Left renal pelvis (tissue), 4 donors: ENCODE measurements around the gene CENPA. TPM values are rescaled to one million over a fixed set of nuclear protein-coding genes. Genes with fewer than 3 reads are reported as not detected.
"Not testable (repeated sequence)": the region's sequence is repeated elsewhere in the genome, so short reads cannot be mapped to it uniquely, and the experiment has no call there.

Experiments
- DNase-seq, 4 donors: peaks; one replicate each; pipeline ENCODE4 v3.0.0-alpha.2; 2013; ENCODE audit warnings: low read depth in 4 of 4, low spot score in 3 of 4
- polyA plus RNA-seq, 4 donors: library from polyadenylated mRNA; unstranded; fragments of 120-200 nt; gene quantifications; one replicate each; pipeline ENCODE4 v1.2.1, GENCODE V29; 2013; ENCODE audit not compliant: insufficient read length in 4 of 4

CENPA gene
- polyA plus RNA-seq = 10 to 100 TPM; 15.8 to 16.9 (median 16.3) TPM

DNA sequence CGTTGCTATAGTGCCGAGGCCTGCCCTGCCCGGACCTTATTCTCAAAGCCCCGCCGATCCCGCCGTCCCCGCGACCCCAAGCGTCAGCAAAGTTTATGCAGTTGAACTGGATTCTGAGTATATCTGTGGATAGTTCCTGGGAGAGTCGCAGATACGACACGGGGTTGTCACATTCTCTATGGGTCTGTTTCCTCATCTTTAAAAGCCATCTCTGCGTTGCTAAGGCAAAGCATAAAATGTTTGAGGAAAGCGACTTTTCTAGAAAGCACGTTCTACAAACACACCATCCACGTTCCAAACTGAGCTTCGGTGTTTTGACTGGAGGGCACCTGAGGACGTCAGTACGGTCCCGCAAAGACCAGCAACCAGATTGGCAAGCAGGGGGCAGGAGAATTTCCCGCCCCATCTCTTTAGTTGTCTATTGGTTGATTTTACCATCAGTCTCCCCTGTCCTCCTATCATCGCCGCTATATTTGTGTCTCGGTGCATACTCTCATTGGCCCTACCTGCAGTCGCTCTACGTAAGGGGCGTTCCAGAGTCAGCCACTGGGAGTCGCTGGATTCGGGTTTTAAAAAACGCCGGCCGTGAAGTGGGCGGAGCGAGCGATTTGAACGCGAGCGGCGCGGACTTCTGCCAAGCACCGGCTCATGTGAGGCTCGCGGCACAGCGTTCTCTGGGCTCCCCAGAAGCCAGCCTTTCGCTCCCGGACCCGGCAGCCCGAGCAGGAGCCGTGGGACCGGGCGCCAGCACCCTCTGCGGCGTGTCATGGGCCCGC, at the start of gene CENPA:
TSS of gene CENPA (plus strand) at position 626 of the 776 bp plus-strand sequence. CDS start at position 767, 141 bp downstream.
- peak; percentile 98 to 99 (median 98) for DNase-seq

DNA sequence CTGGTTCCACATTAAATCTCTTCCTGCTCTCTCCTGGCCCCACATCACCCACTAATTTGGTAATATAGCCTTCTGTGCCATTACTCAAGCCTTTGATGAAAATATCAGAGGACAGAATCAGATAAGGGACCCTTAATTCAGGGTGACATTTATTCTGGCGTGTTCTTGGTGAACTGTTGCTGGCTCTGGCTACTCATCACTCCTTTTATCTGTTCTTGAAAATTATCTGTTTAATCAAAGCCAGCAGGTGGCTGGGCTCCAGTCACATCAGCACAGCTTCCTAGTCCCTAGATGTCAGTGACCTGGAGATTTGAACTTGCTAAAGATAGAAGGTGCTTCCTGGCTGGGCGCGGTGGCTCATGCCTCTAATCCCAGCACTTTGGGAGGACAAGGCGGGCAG, 48.6 kb upstream of the CENPA start:
- DNase-seq = no peak

DNA sequence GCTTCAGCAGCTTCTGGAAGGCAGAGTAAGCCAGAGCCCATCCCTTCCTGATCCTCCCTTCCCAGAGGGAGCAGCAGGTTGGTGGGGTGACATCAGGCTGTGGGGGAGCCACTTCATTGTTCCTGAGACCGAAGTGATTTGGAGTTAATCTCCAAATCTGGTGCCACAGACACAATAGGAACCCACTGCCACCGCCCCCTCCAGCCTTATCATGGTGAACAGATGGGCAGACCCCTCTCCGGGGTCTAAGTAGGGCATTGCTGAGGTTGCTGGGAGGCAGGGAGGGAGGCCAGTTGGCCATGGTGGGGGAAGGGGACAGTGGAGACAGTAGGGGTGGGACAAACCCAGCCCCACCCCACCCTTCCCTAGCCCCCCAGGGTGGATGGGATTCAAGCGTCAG, 47.4 kb upstream of the CENPA start:
- DNase-seq = no peak

DNA sequence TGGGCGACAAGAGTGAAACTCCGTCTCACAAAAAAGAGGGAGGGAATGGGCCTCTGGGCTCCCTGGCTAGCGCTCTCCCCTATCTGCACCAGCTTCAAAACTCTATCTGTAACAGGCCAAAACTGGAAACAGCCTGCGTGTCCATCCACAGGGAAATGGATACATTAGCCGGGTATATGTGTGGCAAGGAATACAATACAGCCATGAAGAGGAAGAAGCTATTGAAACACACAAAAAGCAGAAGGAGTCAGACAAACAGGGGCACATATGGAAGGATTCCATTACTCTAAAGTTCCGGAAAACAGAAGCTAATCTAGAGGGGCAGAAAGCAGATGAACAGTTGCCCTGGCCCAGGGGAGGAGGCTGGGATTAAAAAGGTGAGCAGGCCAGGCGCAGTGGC, 46.3 kb upstream of the CENPA start:
- DNase-seq = no peak

DNA sequence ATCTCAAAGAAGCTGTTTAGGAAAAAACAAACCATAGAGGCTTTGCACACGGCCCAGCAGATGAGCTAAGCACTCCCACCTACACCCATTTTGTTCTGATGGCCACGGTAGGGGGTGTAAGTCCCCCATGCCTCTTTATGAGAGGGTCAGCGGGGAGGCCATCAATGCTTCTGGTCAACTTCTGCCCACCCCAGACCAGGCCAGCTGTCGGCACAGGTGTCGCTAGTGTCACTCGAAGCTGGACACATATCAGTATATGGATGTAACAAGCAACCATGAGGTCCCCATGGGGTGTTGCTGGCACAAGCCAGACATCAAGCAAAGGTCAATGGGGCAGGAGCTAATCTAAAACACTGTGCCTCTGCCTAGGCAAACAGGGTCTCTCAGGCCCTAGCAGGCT, 45.5 kb upstream of the CENPA start:
- DNase-seq = no peak

DNA sequence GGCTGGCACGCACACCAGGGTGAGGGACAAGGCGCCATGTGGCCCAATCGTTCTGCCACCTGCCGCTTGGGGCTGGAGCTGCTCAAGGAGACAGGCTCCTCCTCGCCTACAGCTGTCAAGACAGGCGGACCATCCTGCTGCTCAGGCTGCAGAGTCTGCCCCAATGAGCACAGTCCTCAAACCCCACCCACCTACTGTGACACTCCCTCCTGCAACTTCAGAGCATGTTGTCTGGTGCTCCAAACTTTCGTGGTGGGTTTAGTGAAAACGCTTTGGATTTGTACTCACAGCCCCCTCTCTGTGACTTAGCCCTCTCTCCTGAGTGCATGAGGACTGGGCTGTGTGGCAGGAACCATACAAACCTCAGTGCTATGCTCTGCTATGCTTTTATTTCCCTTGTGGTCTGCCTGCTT, 45.0 kb upstream of the CENPA start:
- DNase-seq = no peak

DNA sequence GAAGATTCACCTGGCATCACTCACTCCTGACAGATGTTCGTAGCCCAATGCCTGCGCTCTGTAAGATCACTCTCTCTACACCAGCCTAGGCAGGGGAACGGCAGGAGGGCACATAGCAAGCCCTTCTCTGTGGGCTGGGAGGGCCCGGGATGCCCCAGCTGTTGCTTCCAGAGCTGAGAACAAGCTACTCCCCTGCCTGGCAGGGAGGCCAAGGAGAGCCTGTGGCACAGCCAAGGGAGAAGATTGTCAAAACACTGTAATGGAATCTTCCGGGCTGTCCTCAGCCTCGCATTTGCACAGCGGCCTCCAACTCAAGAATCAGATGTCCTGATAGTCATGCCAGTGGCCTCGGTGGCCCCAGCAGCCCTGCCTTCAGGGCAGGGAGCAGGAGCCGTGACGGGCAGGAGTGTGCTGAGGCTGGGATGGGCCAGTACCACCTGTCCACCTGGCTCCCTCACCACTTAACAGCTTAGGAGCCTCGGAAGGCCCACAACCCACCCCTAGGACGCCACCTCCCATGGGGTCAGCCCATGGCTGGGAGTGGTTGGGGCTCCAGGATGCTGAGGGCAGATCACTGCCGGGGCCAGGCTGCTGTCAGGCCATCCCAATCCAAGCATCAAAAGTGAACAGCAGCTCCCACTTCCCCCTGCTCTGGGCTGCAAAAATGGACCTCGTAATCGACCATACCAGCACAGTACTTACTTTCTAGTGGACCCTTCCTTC, 43.6 kb upstream of the CENPA start:
- DNase-seq = no peak

DNA sequence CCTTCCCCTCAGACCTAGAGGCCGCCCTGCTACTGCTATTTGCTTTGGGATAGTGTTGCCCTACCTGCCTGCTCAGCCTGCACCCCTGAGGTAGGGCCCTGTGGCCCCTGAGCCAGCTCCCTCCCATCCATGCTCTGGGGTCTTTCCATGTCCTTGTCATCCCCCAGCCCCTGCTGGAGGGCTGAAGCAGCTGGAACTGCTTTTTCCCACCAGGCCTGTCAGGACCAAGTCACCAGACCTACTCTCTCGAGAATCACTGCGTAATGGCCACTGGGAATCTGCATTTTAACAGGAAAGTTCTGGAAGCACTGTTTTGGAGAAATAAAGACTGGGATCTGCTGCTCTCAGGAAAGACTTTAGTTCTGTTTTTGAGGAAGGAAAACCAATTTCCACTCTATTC, 42.0 kb upstream of the CENPA start:
- no peak for DNase-seq

DNA sequence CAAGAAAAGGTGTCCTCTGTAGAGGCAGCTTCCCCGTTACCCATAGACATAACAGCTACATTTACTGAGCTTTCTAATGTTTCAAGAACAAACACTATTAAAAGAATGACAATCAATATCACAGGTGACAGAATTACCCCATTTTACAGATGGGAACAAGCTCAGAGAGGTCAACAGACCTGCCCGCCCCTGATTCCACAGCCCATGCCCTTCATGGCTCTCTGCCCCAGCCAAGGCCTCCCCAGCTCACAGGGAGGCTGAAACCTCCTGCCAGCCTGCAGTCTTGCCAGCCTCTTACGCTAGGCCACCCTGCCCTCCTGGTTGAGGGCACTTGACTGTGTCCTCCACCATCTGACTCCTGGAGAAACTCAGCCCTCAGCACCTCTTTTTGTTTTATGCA, 40.9 kb upstream of the CENPA start:
- no peak for DNase-seq

DNA sequence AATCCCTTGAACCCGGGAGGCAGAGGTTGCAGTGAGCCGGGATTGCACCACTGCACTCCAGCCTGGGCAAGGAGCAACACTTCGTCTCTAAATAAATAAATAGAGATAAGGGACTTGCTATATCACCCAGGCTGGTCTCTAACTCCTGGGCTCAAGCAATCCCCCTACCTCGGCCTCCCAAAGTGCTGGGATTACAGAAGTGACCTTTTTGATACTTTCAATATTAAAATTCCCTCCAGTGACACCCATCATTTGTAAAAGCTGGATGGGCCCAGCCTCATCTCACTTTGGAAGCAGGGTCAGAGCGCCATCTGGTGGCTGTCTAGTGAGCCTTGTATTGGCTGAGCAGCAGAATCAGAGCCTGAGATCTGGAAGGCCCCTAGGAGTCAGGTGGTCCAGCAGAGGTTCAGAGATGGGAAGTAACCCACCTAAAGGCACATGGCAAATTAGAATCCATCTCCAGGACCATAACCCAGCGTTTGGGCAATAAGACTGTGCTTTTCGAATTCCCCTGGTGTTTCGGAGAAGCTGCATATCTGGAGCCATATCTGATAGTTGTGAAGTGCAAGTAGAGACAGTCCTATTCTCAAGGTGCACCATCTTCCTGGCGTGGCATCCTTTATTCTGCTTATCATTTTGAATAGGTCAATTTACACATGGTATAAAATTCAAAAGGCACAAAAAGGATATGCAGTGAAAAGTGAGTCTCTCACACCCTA, 40.1 kb upstream of the CENPA start:
- peak; percentile 49 to 62 (median 57) for DNase-seq

DNA sequence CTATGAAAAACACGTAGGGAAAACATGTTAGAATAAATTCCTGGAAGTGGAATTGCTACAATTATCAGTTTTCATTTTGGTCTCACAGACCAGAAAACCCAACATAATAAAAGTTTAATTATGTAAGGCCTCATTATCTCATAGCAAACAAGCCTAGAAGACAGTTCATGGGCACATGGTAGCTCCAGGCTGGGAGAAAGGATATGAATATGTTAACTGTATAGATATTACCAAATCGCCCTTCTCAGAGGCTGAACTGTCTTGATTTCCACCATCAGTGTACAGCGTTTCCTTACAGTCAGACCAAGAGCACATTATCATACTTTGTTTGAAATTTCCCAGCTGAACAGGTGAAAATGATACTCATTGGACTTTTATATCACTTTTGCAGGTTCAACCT, 38.9 kb upstream of the CENPA start:
- no peak for DNase-seq

DNA sequence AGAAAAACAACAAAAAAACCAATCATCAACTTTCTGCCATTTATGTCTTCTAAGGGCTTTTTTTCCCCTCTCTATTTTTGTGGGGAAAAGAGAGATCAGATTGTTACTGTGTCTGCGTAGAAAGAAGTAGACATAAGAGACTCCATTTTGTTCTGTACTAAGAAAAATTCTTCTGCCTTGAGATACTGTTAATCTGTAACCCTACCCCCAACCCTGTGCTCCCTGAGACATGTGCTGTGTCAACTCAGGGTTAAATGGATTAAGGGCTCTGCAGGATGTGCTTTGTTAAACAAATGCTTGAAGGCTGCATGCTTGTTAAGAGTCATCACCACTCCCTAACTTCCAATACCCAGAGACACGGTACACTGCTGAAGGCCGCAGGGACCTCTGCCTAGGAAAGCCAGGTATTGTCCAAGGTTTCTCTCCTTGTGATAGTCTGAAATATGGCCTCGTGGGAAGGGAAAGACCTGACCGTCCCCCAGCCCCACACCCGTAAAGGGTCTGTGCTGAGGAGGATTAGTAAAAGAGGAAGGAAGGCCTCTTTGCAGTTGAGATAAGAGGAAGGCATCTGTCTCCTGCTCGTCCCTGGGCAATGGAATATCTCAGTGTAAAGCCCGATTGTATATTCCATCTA, 36.0 kb upstream of the CENPA start:
- not testable (repeated sequence) for DNase-seq

DNA sequence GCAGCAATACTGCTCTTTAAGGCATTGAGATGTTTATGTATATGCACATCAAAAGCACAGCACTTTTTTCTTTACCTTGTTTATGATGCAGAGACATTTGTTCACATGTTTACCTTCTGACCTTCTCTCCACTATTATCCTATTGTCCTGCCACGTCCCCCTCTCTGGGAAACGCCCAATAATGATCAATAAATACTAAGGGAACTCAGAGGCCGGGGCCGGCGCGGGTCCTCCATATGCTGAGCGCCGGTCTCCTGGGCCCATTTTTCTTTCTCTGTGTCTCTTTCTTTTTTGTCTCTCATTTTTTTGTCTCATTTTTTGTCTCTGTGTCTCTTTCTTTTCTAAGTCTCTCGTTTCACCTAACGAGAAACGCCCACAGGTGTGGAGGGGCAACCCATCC, 35.4 kb upstream of the CENPA start:
- DNase-seq = not testable (repeated sequence)

DNA sequence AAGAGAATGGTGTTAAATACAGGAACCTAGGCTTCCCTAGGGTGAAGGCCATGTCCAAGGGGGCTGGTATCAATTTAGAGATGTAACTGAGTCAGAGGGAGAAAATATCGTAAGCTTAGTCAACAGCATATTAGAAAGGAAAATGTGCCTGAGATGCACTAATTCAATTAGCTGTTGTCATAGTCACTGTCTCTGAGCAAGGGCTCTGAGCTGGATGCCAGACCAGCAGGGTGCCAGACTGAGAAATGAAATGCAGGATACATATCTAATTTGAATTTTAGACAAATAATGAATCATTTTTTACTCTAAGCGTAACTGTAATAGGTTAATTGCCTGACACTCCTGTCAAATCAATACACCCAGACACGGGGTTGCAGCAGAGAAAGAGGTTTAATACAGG, 33.2 kb upstream of the CENPA start:
- DNase-seq = no peak

DNA sequence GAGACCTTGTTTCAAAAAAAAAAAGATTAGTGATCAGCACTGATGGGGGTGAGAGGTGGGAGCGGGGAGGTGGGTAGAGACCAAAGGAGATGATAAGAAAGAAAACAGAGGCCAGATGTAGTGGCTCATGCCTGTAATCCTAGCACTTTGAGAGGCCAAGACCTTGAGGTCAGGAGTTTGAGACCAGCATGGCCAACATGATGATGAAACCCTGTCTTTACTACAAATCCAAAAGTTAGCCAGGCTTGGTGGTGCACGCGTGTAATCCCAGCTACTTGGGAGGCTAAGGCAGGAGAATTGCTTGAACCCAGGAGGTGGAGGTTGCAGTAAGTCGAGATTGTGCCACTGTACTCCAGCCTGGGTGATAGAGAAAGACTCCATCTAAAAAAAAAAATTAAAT, 31.3 kb upstream of the CENPA start:
- no peak for DNase-seq

DNA sequence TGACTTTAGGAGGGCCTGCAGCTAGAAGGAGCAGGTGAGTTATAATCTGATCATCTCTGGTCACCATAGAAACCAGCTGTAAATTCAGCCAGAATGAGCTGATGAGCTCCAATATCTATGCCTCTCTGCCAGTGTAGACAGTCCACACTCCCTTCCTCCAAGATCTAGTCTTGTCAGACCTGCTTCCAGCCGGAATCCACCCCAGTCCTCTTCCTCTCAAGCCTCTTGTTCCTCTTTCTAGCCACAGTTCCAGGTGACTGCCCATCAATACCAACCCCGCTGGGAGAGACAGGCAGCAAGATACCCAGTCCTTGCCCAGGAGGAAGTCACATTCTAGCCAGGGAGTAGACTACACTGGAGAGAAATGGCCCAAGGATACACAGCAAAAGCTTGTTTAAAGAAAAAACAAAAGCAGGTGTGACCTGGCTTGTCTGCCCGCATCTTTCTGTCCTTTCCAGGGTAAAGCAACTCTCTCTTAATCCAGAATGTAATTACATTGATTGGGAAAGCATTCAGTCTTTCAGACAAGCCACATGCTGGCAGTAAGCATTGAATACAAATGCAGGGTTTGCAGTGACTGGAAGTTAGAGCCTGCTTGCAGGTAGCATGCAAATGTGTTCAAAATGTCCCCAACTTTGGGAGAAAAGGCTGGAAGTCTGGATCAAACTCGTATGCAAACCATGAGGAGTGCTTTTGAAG, 30.7 kb upstream of the CENPA start:
- no peak for DNase-seq

DNA sequence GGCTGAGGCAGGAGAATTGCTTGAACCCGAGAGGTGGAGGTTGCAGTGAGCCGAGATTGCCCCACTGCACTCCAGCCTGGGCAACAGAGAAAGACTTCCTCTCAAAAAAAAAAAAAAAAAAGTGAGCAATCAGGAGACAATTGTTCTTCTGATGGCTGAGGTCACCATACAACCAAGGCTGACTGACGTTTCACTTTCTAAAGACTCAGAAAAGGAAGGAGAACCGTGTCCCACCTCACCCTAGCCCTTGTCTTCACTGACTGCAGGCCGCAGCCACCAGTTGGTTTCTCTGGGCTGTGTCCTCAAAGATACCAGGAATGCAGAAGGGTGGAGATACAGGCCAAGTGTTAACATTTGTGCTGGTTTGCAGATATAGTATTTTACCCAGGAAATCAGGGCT, 29.5 kb upstream of the CENPA start:
- no peak for DNase-seq

DNA sequence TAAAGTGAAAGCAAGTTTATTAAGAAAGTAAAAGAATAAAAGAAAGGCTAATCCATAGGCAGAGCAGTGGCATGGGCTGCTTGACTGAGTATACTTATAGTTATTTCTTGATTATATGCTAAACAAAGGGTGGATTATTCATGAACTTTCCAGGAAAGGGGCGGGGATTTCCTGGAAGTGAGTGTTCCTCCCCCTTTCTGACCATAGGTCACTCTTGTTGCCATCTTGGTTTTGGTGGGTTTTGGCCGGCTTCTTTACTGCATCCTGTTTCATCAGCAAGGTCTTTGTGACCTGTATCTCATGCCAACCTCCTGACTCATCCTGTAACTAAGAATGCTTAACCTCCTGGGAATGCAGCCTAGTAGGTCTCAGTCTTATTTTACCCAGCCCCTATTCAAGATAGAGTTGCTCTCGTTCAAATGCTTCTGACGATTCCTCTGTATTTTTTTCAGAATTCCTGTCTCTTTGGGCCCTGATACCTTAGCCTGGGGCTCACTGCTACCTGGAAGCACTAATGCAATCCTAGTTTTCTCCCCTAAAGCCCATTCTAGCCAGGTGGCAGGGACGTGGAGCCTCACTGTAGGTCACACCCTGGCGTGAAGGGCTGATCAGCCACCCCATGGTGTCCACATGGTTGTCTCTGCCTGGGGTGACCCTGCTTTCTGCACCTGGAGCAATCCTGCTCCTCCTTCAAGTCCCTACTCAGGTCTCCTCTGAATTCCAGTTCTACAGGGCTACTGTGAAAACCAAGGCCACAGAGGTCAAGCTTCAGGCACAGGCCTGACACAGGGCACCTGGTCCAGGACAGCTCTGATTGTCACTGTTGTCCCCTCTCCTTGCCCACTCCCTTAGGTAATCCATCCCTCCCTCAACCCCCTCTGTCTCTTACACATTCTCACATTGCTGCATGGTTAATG, 27.7 kb upstream of the CENPA start:
- DNase-seq = no peak

DNA sequence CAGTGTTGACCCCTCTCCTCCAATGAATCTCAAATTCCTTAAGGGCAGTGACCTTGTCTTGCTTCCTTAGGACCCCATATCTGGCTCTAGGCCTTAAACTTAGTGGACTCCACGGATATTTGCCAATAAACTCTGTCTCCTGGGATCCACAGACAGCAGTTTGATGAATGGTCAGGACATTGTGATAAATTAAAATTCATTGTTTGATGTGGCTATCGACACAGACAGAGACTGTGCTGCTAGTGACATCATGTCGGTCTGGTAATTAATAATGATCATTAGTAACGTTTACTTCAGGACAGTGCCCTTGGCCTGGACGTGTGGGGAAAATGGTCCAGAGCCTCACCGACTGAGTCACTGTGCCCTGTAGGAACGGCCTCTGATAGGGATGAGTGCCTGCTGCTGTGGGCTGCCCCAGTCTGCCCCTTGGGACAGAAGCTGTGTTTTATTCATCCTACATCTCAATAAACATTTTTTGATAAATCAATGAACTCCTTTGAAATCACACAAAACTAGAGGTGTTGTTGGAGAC, 27.0 kb upstream of the CENPA start:
- DNase-seq = no peak
